ENCODE data around the gene DNM1L.

DNM1L gene

DNA sequence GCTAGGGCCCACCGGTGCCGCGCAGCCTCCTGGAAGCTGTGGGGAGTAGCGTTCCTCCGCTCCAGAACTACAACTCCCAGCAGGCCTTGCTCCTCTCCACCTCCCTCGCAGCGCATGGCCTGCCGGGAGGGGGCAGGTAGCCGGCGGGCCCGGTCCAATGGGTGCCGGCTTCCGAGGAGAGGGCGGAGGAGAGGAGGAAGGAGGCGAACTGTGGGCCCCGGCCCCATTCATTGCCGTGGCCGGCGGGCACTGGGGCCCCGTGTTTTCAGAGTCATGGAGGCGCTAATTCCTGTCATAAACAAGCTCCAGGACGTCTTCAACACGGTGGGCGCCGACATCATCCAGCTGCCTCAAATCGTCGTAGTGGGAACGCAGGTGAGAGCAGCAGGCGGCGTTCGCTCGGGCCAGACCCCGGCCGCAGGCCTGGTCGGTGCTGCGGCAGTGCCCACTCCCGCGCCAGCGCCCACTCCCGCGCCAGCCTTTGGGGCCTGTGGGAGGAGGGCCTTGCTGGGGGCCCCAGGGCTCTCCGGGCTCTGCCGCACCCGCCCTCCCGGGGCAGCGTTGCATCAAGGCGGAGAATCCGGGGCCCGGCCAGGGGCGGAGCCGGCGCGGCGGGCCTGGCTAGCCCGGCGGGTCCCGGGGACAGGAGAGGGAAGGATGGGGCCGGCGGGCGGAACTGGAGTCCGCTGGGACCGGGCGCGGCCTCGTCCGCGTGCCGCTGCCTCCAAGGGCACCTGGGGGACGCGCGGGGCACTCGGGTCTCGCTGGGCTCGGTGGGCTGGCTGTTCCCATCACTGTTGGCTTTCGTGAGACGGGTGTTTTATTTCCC, at the start of gene DNM1L:
Gene DNM1L (plus strand): TSS at position 211 of the 829 bp plus-strand sequence. CDS start 63 bp downstream, at position 274.
- peak; percentile 95 for DNase-seq (ENCODE audit: low spot score)
- TF ChIP-seq, protein P1, sequence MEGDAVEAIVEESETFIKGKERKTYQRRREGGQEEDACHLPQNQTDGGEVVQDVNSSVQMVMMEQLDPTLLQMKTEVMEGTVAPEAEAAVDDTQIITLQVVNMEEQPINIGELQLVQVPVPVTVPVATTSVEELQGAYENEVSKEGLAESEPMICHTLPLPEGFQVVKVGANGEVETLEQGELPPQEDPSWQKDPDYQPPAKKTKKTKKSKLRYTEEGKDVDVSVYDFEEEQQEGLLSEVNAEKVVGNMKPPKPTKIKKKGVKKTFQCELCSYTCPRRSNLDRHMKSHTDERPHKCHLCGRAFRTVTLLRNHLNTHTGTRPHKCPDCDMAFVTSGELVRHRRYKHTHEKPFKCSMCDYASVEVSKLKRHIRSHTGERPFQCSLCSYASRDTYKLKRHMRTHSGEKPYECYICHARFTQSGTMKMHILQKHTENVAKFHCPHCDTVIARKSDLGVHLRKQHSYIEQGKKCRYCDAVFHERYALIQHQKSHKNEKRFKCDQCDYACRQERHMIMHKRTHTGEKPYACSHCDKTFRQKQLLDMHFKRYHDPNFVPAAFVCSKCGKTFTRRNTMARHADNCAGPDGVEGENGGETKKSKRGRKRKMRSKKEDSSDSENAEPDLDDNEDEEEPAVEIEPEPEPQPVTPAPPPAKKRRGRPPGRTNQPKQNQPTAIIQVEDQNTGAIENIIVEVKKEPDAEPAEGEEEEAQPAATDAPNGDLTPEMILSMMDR (conservative IDR thresholded peaks at IDR 0.05; ENCODE audit: low read depth) = no peak
- CTCF ChIA-PET = interaction anchor here (0.6 kb wide), 1 partner anchor 28 kb away, joined by 3 read pairs; no protein-coding TSS in a partner anchor
- POLR2A ChIA-PET (ENCODE audit: low non-redundant PET) = interaction anchor here (0.5 to 1.3 kb wide), 2 partner anchors 76 to 564 kb away, joined by 4 to 6 read pairs; partner anchors contain the start of gene YARS2
- peak within 1 kb of the TSS; percentile 98 for H3K27ac ChIP-seq

DNA sequence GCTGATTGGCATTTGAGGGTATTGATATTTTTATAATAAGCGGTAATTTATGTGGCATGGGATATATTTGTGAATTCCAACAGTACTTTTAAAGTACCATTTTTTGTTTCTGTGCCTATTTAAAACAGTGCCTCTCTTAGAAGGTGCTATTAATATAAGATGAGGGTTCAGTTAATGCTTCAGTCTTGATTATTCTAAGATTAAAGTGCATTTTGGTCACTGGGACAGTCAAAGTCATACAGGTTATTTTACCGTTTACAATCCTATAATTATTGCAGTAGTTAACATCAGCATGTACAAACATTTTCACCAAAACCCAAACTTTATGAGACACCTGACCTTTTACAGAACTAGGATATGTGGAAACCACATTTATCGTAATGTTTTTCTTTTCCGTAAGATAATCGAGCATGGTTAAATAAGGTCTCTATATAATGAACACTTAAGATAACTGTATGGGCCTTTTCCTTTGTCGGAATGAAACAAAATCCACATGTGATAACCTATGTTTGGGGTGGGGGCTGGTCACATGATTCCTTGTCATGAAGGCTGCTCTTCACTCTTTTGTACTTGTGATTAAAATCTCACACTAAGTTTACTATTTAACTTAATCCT, 37.7 kb upstream of the DNM1L start:
- ChIA-PET CTCF (no interaction called here), POLR2A (ENCODE audit: low non-redundant PET) (no interaction called here)
- no peak overlapping the region for H3K27ac ChIP-seq
- TF ChIP-seq, protein P1 (conservative IDR thresholded peaks at IDR 0.05; ENCODE audit: low read depth) = no peak
- DNase-seq (ENCODE audit: low spot score) = no peak

DNA sequence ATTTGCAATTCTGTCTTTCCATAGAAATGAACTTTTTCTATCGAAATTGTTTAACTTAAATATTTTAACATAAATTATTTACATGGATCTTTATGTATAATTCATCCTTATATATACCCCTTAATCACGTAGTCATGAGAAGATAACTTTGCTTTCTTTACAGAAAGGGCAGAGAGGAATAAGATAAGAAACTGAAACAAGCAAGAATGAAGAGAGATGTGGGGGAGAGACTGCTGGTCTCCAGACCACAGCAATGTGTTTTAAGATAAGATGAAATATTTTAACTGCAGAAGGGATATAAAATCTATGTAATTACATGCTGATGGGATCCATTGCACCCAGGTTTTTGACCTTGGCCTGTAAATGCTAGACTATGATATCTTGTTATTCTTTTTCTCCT, 34.7 kb upstream of the DNM1L start:
- no peak for DNase-seq (ENCODE audit: low spot score)
- no peak overlapping the region for H3K27ac ChIP-seq
- TF ChIP-seq, protein P1 (conservative IDR thresholded peaks at IDR 0.05; ENCODE audit: low read depth) = no peak
- POLR2A ChIA-PET (ENCODE audit: low non-redundant PET) = no interaction called here
- CTCF ChIA-PET = interaction anchor here (0.6 kb wide), 1 partner anchor 271 kb away, joined by 3 read pairs; no protein-coding TSS in a partner anchor

DNA sequence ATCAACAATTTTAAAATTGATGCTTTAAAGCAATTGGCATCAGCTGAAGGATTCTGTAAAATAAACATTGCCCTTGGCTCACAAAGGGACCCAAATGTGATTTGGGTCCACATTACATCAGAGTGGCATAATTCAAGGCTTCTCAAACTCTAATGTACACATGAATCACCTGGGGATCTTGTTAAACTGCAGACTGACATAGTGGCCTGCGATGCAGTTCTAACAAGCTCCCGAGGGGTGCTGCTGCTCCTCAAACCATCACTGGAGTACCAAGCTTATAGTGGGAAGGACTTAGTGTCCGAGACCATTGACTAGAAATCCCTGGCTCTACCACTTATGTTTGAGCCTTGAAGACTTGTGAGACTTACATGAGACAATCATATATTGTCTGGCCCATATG, 31.8 kb upstream of the DNM1L start:
- POLR2A ChIA-PET (ENCODE audit: low non-redundant PET) = no interaction called here
- TF ChIP-seq, protein P1 (conservative IDR thresholded peaks at IDR 0.05; ENCODE audit: low read depth) = no peak
- CTCF ChIA-PET = no interaction called here
- DNase-seq (ENCODE audit: low spot score) = no peak
- H3K27ac ChIP-seq = no peak overlapping the region

DNA sequence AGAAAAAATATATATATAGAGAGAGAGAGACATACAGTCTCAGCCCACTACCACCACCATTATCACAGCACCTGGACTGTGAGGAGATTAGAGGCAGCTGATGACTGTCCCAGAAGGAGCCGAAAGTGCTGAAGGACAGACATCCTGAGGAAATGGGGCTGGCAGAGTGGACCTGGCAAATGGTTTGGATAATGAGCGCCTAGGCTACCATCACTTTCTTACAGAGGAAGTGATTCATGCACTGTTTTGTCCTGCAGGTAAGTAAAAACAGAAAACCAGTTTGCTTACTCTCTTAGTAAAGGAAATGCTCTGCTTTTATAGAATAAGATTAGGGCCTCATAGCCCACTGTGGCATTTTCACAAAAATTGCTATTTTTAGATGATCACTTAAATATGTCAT, 28.6 kb upstream of the DNM1L start:
- TF ChIP-seq, protein P1 (conservative IDR thresholded peaks at IDR 0.05; ENCODE audit: low read depth) = no peak
- DNase-seq (ENCODE audit: low spot score) = peak; percentile 47
- ChIA-PET POLR2A (ENCODE audit: low non-redundant PET) (no interaction called here), CTCF (no interaction called here)
- H3K27ac ChIP-seq = peak overlapping the region; percentile 4; the same call in 1 of the 2 replicates

DNA sequence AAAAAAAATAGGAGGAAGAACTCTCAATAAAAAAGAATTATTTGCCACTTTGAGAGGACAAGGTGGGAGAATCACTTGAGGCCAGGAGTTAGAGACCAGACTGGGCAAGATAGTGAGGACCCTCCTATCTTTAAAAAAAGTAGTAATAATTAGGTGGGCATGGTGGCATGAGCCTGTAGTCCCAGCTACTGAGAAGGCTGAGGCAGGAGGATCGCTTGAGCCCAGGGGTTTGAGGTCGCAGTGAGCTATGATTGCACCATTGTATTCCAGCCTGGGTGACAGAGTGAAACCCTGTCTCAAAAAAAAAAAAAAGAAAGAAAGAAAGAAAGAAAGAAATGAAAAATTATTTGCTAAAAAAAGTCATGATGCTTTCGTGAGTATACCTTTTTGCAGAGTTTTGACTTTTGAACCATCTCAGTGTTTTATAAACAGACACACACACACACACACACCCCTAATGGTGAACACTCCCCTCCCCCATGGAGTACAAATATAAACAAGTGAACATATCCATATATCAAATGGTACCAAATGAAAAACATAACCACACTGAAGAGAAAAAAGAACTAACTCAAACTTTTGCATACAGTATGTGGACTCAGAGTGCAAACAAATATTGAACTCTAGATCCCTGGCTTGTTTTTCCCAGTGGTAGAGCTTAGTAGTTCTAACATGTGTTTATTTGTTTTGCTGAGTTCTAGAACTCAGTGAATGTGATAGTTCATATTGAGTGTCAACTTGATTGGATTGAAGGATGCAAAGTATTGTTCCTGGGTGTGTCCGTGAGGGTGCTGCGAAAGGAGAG, 27.7 kb upstream of the DNM1L start:
- DNase-seq (ENCODE audit: low spot score) = no peak
- TF ChIP-seq, protein P1 (conservative IDR thresholded peaks at IDR 0.05; ENCODE audit: low read depth) = no peak
- CTCF ChIA-PET = no interaction called here
- H3K27ac ChIP-seq = no peak overlapping the region
- POLR2A ChIA-PET (ENCODE audit: low non-redundant PET) = interaction anchor here (0.6 kb wide), 1 partner anchor 1001 kb away, joined by 4 read pairs; no protein-coding TSS in a partner anchor

Data from RWPE1 (cell line).